Fibroblast of mammary gland (primary cell): ENCODE data around the gene NKD1.

Experiments
- DNase-seq: peaks from one replicate; pipeline ENCODE4 v3.0.0-alpha.2; 2010; ENCODE audit warnings: low read depth
- H3K4me3 ChIP-seq: 2 replicates; pipeline ENCODE4 v1.5.1; 2011; ENCODE audit warnings: low read depth, mild to moderate bottlenecking, low read length, moderate library complexity; ENCODE audit not compliant: control insufficient read depth
- TF ChIP-seq, protein P1 (sequence below): conservative IDR thresholded peaks from 2 replicates; pipeline ENCODE4 v1.5.1; 2011; ENCODE audit warnings: low read depth, low read length, inconsistent platforms; ENCODE audit not compliant: control insufficient read depth, insufficient read depth

Gene NKD1

DNA sequence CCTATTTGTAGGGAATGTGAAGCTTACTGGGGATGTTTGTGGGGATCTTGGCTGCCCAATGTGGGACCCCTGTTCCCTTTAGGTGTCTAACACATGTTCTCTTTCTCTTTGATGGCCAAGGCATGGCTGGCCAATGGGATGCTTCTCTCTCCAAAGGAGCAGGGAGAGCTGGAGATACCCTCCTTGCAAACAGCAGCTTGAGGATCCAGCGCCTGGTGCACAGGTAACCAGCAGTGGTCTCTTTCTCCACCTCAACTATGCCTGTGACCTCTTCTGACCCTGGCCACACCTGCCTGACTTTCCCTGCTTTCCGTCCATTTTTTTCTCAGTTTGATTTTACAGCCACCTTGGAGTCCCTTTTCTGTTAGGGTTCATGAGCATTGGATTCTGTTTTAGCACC, 16.8 kb upstream of the NKD1 start:
- DNase-seq: no peak
- H3K4me3 ChIP-seq: no peak overlapping the region
- TF ChIP-seq, protein P1, sequence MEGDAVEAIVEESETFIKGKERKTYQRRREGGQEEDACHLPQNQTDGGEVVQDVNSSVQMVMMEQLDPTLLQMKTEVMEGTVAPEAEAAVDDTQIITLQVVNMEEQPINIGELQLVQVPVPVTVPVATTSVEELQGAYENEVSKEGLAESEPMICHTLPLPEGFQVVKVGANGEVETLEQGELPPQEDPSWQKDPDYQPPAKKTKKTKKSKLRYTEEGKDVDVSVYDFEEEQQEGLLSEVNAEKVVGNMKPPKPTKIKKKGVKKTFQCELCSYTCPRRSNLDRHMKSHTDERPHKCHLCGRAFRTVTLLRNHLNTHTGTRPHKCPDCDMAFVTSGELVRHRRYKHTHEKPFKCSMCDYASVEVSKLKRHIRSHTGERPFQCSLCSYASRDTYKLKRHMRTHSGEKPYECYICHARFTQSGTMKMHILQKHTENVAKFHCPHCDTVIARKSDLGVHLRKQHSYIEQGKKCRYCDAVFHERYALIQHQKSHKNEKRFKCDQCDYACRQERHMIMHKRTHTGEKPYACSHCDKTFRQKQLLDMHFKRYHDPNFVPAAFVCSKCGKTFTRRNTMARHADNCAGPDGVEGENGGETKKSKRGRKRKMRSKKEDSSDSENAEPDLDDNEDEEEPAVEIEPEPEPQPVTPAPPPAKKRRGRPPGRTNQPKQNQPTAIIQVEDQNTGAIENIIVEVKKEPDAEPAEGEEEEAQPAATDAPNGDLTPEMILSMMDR: no peak

DNA sequence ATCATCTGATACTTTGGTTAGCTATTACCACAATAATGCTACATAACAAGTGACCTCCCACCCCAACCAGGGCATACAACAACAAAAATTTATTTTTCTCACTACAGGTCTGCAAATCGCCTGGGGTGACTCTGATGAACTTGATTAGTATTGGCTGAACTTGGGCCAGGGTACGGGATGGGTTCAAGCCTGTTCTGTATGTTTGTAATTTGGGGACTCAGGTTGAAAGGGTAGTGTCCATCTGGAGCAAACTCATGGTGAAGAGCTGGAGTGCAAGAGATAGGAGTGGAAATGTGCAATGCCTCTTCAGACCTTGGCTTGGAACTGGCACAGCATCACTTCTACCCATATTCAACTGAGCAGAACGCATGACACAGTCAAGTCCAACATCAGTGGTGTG, 16.3 kb upstream of the NKD1 start:
- TF ChIP-seq, protein P1: no peak
- DNase-seq: no peak
- H3K4me3 ChIP-seq: no peak overlapping the region

DNA sequence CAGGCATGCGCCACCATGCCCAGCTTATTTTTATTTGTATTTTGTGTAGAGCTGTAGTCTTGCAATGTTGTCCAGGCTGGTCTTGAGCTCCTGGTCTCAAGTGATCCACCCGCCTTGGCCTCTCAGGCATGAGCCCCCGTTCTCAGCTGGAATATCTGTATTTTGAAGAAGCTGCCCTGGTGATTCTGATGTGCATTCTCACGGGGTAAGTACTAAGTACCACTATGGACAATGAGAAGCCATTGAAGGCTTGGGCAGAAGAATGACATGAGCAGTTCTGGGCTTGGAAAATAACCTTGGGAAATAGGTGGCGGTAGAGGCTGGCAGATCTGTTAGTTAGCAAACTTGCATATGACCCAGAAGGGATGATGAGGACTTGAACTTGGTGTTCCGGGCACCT, 15.6 kb upstream of the NKD1 start:
- DNase-seq: no peak
- TF ChIP-seq, protein P1: no peak
- H3K4me3 ChIP-seq: no peak overlapping the region

DNA sequence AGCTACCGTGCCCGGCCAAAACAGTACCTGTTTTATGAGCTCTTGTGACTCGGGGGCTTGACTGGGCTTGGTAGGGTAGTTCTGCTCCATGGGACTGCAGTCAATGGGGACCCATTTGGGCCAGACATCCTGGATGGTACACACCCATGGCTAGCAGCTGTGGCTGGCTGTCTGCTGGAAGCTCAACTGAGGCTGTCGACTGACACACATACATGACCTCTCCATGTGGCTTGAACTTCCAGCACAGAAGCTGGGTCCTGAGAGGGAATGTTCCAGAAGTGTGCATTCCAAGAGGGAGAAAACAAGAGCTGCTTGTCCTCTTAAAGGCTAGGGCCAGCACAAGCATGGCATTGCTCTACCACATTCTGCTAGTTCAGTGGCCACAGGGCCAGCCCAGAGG, 14.9 kb upstream of the NKD1 start:
- DNase-seq: no peak
- no peak overlapping the region for H3K4me3 ChIP-seq
- TF ChIP-seq, protein P1: no peak

DNA sequence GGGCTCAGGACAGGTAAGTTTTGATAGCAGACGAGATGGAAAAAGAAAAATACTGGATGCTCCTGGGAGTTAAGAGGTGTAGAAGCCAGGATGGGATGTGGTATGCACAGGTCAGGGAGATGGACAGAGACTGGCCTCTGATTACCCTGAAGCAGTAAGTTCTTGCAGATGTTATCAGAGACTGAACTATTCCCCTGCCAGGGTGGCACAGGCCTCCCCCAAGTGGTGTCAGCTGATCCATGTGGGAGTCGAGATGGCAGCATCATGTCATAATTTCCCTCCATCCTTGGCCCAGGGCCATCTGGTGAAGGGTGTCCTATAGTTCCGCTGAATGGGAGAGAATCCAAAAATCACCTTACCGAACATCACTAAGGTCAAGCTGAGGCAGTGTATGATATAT, 14.1 kb upstream of the NKD1 start:
- DNase-seq: no peak
- TF ChIP-seq, protein P1: no peak
- no peak overlapping the region for H3K4me3 ChIP-seq

DNA sequence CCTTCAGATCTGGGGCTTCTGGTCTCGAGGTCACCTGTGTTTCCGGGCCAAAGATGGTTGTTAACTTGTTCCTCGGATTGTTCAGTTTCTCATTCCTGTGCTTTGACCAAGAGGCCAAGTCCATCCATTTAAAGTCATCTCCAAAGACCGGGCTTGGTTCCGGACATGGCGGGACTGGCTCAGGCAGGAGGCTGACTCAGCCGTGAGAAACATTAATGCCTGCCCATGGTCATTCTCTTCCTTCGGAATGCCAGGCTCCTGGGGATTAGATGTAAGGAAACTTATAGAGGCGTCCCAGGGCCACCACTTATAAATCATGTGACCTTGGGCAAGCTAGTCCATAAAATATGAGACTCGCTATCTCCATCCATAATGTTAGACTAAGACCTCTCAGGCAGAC, 13.6 kb upstream of the NKD1 start:
- no peak for DNase-seq
- TF ChIP-seq, protein P1: no peak
- H3K4me3 ChIP-seq: no peak overlapping the region

DNA sequence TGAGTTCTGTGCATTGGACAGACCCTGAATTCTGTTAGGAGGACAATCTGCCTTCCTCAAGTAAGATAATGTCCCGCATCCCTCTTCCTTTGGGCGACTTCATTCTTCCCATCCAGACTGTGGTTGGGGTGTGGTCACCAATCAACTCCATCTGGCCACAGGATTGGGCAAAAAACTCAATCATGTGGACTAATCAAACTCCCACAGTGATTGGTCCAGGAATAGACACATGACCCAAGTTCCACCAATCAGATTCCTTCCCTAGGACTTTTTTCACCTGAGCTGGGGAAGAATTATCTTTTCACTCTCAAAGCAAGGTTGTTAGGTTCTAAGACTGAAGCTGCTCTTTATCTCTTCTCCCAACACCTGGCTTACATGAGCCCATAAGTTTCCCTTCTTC, 13.2 kb upstream of the NKD1 start:
- DNase-seq: no peak
- TF ChIP-seq, protein P1: no peak
- H3K4me3 ChIP-seq: no peak overlapping the region
